GM06990 (cell line): ENCODE data around the gene TMEM8B.

Experiments used
- DNase-seq: peaks from one replicate; pipeline ENCODE4 v3.0.0-alpha.2; 2011; ENCODE audit not compliant: insufficient read length; ENCODE audit errors: extremely low read depth
- H3K27me3 ChIP-seq: replicated peaks from 2 replicates; pipeline ENCODE4 v1.6.0; 2011; ENCODE audit warnings: low read length; ENCODE audit not compliant: control insufficient read depth, insufficient read depth
- H3K36me3 ChIP-seq: 2 replicates; pipeline ENCODE4 v1.5.1; 2011; ENCODE audit warnings: low read length; ENCODE audit not compliant: control insufficient read depth, insufficient read depth
- H3K4me3 ChIP-seq: replicated peaks from 2 replicates; pipeline ENCODE4 v1.5.1; 2011; ENCODE audit warnings: low read depth, mild to moderate bottlenecking, control low read depth, low read length
- TF ChIP-seq, protein P1 (sequence below): IDR thresholded peaks from 2 replicates; pipeline ENCODE4 v1.5.1; 2011; ENCODE audit warnings: low read length, control low read depth, mild to moderate bottlenecking, inconsistent platforms; ENCODE audit not compliant: insufficient read depth, poor library complexity, severe bottlenecking

TMEM8B gene

DNA sequence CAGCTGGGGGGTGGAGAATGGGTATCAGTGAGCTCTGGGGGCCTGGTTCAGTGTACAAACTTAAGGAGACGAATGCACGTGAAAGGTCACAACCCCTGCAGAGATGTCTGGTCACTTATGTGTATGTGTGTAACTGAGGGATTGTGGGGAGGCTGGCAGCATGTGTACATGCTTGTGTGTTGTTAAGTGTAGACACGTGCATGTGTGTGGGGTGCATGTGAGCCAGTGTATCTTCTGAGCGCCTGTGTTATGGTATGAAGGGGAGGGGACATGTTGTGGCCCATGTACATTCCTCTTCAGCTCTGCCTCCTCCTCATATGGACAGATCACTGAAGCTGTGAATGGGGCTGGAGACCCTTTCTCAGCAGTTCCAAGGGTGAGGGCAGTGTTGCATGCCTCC lies 2.0 kb downstream of the TMEM8B start:
- TF ChIP-seq, protein P1, sequence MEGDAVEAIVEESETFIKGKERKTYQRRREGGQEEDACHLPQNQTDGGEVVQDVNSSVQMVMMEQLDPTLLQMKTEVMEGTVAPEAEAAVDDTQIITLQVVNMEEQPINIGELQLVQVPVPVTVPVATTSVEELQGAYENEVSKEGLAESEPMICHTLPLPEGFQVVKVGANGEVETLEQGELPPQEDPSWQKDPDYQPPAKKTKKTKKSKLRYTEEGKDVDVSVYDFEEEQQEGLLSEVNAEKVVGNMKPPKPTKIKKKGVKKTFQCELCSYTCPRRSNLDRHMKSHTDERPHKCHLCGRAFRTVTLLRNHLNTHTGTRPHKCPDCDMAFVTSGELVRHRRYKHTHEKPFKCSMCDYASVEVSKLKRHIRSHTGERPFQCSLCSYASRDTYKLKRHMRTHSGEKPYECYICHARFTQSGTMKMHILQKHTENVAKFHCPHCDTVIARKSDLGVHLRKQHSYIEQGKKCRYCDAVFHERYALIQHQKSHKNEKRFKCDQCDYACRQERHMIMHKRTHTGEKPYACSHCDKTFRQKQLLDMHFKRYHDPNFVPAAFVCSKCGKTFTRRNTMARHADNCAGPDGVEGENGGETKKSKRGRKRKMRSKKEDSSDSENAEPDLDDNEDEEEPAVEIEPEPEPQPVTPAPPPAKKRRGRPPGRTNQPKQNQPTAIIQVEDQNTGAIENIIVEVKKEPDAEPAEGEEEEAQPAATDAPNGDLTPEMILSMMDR: no peak
- Histone ChIP-seq H3K36me3 (no peaks in the 10 kb centered on the region), H3K27me3 (no peaks in the 10 kb centered on the region), H3K4me3 (no peak overlapping the region)
- no peak for DNase-seq

DNA sequence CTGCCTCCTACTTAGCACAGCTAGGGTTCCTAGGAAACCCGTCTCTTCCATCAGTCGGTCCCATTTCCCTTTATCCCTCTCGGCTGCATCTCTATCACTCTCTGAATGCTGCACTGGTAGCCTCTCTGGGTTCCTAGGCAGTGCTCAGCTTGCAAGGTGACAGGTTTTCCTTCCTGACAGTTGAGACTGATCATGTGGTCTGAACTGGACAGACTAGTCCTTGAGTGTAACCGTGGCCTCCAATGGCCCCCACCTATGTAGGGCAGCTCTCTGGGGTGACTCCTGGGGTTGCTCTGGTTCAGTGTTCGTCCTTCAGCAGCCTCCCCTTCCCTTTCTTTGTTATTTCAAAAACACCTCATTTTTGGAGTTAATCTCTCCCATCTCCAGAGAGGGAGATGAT lies 3.8 kb downstream of the TMEM8B start:
- no peak overlapping the region for H3K4me3 ChIP-seq
- TF ChIP-seq, protein P1: no peak
- H3K36me3 ChIP-seq: no peaks in the 10 kb centered on the region
- no peaks in the 10 kb centered on the region for H3K27me3 ChIP-seq
- no peak for DNase-seq

DNA sequence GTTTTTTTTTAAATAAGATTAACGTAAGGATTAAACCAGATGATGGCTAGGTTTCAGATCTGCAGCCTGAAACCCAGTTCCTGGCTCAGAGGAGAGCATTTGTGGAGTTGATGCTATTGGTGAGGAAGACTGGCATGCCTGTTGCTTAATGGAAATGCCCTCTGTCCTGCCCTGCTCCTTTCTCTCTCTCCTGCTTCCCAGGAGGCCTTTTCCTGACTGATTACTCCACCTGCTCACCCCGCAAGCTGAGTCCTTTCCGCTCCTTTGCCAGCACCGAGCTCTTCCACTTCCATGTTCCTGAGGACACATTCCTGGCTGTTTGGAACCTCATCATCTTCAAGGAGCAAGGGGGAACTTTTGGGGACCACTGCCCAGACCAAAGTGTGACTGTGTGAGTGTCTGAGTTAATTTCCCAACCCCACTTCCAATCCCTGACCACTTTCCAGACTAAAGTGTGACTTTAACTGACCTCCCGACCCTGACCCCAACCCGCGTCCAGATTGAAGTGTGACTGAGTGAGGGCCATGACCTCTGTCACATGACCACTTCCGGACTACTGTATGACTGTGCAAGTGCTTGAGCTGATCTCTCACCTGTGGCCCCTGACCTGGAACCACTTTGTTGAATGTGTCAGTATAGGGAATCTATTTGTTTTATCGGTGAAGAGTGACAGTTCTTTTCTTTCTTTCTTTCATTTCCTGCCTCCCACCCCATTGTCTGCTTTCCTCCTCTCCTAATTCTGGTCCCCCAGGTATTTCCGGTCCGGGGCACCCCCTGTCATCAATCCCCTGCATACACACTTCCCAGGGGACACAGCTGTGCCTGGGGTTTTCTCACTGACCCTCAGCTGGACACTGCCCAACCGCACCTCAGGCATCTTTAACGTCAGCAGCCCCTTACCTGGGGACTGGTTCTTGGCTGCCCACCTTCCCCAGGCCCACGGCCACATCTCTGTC lies 5.5 kb downstream of the TMEM8B start:
- TF ChIP-seq, protein P1: no peak
- Histone ChIP-seq H3K36me3 (no peaks in the 10 kb centered on the region), H3K4me3 (no peak overlapping the region), H3K27me3 (no peaks in the 10 kb centered on the region)
- no peak for DNase-seq

DNA sequence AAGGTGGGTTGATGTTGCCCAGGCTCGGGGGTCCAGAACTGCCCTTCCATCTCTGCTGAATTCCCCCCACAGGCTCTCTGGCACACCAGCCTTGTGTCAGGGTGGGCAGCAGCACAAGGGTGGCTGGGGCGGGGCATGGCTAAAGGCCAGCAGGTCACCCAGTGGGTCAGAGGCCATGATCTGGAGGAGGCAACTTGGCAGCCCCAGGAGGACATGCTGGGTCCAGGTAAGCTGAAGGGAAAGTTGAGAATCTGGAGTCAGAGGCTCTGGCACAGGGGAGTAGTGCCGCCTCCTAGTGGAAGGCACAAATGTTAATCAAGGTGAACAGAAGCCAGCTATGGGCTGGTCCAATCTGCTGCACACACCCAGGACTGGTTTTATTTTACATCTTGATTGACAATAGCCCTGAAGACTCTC lies 6.2 kb downstream of the TMEM8B start:
- no peaks in the 10 kb centered on the region for H3K27me3 ChIP-seq
- TF ChIP-seq, protein P1: peak; percentile 44
- H3K36me3 ChIP-seq: no peaks in the 10 kb centered on the region
- DNase-seq: no peak
- no peak overlapping the region for H3K4me3 ChIP-seq

DNA sequence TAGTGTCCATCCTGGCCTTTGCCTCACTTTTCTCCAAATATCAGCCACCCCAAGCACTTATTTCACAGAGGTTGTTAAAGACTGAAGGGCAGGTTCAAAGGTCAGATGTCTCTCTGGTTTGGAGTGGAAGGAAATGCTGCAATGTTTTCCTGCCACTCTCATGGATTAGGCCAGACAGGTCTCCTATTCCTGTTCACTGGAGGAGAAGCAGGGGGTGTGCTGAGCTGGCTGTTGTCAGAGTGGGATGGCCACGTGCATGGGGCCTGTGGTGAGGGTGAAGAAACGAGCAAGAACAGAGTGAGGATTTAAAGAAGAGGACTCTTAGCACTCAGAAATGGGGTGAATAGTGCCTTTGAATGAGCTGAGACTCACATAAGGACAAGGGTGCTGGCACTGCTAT lies 6.7 kb downstream of the TMEM8B start:
- Histone ChIP-seq H3K4me3 (no peak overlapping the region), H3K27me3 (no peaks in the 10 kb centered on the region), H3K36me3 (no peaks in the 10 kb centered on the region)
- TF ChIP-seq, protein P1: no peak
- DNase-seq: no peak

DNA sequence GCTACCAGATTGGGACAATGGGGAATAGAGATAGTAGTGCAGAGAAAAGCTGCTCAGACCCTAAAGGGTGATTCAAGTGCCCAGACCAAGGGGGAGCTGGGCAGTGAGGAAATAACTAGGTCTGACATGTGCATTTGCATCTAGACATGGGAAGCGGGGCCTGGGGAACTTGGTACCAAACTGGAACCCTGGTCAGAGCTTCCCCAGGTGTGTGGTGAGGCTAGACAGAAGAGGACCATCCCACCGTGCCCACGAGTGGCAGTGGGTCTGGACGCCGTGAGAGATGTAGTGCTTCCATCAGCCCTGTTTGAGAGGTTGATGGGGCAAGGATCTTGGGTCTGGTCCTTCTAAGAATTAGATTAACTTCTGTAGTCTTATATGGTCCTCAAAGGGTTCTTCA lies 7.6 kb downstream of the TMEM8B start:
- Histone ChIP-seq H3K4me3 (no peak overlapping the region), H3K27me3 (no peaks in the 10 kb centered on the region), H3K36me3 (no peaks in the 10 kb centered on the region)
- DNase-seq: no peak
- TF ChIP-seq, protein P1: no peak
